ENCODE data around the gene TSHB.

The TSHB gene

GRCh38 chr1:115029526-115029925, at the start of gene TSHB:
TSS of gene TSHB (plus strand) at chr1:115029826. CDS start at chr1:115033363, 3,537 bp downstream.
- no peak within 1 kb of the TSS for H3K27ac ChIP-seq
- TF ChIP-seq CTCF (IDR thresholded peaks at IDR 0.05) (no peak), ZFX (IDR thresholded peaks at IDR 0.05; ENCODE audit: borderline replicate concordance) (no peak)

- no peak overlapping the region for H3K27ac ChIP-seq
- TF ChIP-seq CTCF (IDR thresholded peaks at IDR 0.05) (no peak), ZFX (IDR thresholded peaks at IDR 0.05; ENCODE audit: borderline replicate concordance) (no peak)
Observed at GRCh38 chr1:114982251-114982650, 47.4 kb upstream of the TSHB start.

- TF ChIP-seq ZFX (IDR thresholded peaks at IDR 0.05; ENCODE audit: borderline replicate concordance), result no peak
- H3K27ac ChIP-seq, result no peak overlapping the region
Observed at GRCh38 chr1:114986286-114986685, 43.3 kb upstream of the TSHB start.

GRCh38 chr1:114988095-114988494, 41.5 kb upstream of the TSHB start:
- no peak overlapping the region for H3K27ac ChIP-seq
- no peak for TF ChIP-seq CTCF (IDR thresholded peaks at IDR 0.05)
- TF ChIP-seq ZFX (IDR thresholded peaks at IDR 0.05; ENCODE audit: borderline replicate concordance), result no peak

GRCh38 chr1:114997510-114998289, 31.9 kb upstream of the TSHB start:
- H3K27ac ChIP-seq, result no peak overlapping the region
- TF ChIP-seq ZFX (IDR thresholded peaks at IDR 0.05; ENCODE audit: borderline replicate concordance) (no peak), CTCF (IDR thresholded peaks at IDR 0.05) (no peak)

- H3K27ac ChIP-seq, result no peak overlapping the region
- TF ChIP-seq ZFX (IDR thresholded peaks at IDR 0.05; ENCODE audit: borderline replicate concordance) (no peak), CTCF (IDR thresholded peaks at IDR 0.05) (no peak)
Observed at GRCh38 chr1:115006191-115006590, 23.4 kb upstream of the TSHB start.

GRCh38 chr1:115012006-115012405, 17.6 kb upstream of the TSHB start:
- H3K27ac ChIP-seq, result no peak overlapping the region
- TF ChIP-seq ZFX (IDR thresholded peaks at IDR 0.05; ENCODE audit: borderline replicate concordance), result no peak
- no peak for TF ChIP-seq CTCF (IDR thresholded peaks at IDR 0.05)

Measured in 22Rv1 (cell line).